NK-92 (cell line): ENCODE measurements around the gene TSHB.
"Not testable (repeated sequence)": the region's sequence is repeated elsewhere in the genome, so short reads cannot be mapped to it uniquely, and the experiment has no call there.

ENCODE experiments used
- DNase-seq: peaks from one replicate; lab custom pipeline; 2025; ENCODE audit not compliant: unreplicated experiment; lab: John Stamatoyannopoulos, UW

The TSHB gene

DNA sequence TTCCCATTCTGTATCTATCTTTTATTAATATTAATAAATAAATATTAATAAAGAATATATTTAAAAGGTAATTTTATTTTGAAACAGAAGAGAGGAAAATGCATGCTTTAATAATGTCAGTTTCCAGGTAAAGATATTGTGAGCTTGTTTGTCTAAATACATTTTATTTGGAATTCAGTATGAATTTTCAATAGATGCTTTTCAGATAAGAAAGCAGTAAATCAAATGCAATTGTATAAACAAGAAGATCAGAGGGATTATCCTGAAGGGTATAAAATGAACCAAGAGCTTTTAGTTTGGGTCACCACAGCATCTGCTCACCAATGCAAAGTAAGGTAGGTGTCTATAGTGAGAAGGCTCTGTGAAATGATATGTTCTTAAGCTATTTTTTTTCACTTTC lies at the start of gene TSHB:
Gene TSHB (plus strand): TSS at position 301 of the 400 bp plus-strand sequence. CDS start 3,537 bp downstream, outside the sequence.
- DNase-seq = no peak

DNA sequence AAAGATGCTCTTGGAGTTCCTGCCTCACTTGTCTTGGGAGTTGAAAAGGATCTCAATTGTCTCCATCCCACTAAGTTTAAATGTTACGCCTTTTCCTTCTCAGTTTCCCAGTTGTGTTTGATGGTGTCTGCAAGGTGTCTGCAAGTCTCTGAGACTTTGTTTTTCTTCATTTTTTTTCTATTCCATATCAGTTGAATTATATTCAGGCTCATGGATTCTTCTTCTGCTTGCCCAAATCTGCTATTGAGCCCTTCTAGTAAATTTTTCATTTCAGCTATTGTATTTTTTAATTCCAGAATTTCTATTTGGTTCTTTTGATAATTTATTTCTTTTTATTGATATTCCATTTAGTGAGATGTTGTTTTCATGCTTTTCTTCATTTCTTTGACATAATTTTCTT lies 47.4 kb upstream of the TSHB start:
- DNase-seq = no peak

DNA sequence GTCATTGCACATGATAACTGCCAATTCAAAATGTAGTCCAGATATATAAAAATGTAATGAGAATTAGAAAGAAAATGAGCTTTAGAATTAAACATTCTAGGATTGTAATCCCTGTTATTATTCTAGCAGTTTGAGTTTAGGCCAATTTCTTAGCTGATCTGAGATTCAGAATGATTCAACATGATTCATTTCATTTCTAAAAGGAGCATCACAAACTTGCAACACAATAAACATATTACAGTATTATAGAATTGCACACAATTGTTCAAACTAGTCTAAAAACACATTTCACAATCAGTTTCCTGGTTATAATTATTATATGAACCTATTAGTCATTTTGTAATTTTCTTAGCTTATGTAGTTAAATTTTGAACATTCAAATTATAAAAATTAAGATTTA lies 43.3 kb upstream of the TSHB start:
- DNase-seq = no peak

DNA sequence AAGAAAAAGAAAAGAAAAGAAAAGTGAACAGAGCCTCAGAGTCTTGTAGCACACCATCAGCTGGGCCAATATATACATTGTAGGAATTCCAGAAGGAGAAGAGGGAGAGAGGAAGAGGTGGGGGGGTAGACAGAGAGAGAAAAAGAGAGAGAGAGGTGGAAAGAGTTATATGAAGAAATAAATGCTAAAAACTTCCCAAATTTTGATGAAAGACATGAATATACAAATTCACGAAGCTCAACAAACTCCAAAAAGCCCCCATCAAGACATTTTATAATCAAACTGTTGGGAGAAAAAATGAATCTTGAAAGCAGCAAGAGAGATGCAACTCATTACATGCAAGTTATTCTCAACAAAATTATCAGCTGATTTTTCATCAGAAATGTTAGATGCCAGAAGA lies 41.5 kb upstream of the TSHB start:
- no peak for DNase-seq

DNA sequence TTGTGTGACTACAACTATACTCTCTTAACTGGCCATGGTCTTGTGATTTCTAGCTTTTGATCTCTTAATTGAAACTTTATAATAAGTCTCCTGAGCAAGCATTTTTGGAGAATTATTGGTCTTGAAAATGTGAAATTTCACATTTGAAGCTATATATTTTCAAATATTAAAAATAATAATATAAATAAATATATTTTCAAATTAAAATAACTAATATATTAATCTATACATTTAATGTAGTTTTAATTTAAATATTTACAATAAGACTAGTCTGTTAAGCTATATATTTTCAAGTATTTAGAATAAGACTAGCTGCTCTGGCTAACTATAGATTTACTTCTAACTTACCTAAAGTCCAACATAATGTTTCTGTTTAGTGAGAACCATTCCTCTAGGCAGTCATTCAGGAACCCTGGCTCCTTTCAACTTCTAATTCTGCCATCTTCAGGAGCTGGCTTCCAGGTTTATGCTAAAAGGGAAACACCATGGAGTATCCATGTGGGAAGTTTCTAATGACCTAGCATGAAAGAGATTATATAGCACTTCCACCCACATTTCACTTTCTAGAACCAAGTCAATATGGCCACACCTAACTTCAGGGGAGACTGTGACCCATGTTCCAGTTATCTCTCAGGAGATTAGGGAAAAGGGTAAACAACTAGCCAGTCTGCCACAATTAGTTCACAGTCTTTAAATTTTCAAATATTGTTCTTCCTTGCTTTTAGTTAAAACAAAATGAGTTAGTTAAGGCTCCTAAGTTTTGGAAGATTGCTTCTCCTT lies 31.9 kb upstream of the TSHB start:
- no peak for DNase-seq

DNA sequence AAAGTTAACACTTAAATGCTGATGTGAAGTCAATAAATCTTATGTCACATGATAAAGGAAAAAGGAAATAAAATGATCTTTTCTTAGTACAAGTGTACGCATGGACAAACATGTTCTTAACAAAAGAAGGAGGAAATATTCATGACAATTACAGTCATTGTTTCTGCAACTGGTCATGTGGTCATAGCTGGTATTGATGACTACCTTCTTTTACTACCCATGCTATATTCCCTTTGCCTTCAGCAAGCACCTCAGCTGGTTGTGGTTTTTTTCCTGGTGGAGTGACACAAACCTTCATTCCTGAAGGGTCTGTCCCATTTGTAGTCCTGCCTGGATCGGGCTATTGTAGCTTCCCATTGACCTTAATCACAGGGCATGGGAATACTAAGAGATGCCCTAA lies 23.4 kb upstream of the TSHB start:
- no peak for DNase-seq

DNA sequence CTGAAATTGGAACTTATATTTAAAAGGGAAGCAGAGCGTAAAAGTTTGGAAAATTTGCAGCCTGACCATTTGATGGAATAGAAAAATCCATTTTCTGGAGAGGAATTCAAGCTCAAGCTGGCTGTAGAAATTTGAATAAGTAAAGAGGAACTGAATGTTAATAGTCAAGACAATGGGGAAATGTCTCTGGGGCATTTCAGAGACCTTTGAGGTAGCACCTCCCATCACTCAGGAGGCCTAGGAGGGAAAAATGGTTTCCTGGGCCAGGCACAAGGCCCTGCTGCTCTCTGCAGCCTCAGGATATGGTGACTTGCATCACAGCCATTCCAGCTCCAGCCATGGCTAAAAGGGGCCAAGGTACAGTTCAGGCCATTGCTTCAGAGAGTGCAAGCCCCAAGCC lies 17.6 kb upstream of the TSHB start:
- DNase-seq = no peak

DNA sequence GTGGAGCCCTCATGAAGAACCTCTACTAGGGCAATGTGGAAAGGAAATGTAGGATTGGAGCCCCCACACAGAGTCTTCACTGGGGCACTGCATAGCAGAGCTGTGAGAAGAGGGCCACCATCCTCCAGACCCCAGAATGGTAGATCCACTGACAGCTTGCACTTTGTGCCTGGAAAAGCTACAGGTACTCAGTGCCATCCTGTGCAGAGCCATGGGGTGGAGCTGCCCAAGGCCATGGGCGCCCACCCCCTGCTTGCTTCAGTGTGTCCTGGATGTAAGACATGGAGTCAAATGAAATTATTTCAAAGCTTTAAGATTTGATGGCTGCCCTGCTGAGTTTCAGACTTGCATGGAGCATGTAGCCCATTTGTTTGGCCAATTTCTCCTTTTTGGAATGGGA lies 17.2 kb upstream of the TSHB start:
- DNase-seq = no peak

DNA sequence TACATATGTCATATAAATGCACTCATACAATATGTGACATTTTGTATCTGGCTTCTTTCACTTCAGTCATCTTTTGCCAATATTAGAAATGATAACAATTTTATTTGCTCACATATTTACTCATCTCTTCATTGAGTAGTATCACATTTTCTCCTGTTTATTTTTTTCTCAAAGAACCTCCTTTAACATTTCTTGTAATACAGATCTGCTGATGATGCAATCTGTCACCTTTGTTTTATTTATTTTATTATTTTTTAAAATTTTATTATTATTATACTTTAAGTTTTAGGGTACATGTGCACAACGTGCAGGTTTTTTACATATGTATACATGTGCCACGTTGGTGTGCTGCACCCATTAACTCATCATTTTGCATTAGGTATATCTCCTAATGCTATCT lies 15.8 kb upstream of the TSHB start:
- no peak for DNase-seq

DNA sequence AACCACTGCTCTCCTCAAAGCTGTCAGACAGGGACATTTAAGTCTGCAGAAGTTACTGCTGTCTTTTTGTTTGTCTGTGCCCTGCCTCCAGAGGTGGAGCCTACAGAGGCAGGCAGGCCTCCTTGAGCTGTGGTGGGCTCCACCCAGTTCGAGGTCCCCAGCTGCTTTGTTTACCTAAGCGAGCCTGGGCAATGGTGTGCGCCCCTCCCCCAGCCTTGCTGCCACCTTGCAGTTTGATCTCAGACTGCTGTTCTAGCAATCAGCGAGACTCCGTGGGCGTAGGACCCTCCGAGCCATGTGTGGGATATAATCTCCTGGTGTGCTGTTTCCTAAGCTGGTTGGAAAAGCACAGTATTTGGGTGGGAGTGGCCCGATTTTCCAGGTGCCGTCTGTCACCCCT lies 10.1 kb upstream of the TSHB start:
- DNase-seq = not testable (repeated sequence)

DNA sequence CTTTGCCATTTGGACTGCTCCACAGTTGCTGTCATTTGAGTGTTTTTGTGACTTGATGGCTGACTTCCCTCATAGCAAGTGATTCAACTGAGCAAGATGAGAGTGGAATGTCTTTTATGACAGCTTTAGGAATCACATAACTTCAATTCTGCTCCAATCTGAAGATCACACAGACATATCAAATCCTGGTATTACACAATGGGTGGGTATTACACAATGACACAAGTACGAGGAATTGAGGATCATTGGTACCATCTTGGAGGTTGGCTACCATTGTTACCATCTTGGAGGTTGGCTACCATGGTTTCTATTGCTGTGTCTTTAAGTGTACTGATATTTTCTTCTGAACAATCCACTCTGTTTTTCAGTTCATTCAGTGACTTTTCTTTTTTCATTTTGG lies 8.5 kb upstream of the TSHB start:
- DNase-seq = no peak

DNA sequence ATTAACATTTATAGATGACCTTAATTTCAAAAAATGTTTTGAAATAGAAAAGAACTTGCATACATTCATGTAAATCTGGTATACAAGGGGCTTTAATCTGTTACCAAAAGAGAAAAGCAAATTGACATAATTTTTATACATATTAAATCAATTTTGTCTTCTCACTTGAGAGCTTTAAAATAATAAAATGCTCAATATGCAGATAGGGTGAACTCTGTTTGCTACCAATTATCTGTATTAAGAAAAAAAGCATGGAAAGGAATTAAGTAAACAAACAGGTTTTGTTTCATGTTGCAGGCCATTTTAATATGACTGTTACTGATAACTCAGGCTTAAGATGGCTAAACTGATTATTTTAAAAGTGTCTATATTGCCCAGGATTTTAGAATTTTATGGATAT lies 6.0 kb upstream of the TSHB start:
- DNase-seq = no peak

DNA sequence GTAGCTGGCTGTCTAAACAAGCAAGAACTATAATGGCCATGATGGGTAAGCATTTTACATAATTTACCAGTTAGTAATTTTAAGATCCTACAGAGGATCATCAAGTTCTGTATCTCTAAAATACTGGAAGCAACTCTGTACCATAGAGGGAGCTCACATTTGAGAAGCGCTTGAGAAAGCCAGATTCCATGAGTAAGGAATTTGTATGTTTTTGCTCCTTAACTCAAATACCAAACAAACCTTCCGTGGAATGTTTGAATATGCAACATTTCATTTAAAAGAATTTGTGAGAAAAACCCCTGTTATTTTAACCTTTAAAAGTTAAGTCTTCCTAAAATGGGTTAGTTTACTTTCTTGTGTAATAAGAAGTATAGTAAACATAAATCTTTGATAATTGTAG lies 2.0 kb downstream of the TSHB start:
- no peak for DNase-seq

DNA sequence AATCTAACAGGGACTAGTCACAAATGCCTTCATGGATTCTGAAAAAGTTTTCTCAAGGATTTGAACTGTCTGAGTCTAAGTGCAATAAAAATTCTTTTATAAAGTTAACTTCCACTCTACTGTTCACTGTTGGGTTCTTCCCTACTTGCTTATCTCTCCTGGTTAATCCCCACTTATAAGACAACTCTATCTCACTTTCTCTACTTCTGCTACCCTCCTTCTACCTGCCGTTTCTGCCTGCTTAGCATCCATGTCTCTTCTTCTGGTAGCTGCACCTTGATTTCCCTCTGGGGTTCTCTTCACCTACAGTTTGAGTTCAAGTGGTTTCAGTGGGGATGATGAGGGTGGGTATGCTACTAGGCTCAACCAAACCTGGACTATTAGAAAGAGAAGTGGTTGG lies 6.0 kb downstream of the TSHB start:
- no peak for DNase-seq

DNA sequence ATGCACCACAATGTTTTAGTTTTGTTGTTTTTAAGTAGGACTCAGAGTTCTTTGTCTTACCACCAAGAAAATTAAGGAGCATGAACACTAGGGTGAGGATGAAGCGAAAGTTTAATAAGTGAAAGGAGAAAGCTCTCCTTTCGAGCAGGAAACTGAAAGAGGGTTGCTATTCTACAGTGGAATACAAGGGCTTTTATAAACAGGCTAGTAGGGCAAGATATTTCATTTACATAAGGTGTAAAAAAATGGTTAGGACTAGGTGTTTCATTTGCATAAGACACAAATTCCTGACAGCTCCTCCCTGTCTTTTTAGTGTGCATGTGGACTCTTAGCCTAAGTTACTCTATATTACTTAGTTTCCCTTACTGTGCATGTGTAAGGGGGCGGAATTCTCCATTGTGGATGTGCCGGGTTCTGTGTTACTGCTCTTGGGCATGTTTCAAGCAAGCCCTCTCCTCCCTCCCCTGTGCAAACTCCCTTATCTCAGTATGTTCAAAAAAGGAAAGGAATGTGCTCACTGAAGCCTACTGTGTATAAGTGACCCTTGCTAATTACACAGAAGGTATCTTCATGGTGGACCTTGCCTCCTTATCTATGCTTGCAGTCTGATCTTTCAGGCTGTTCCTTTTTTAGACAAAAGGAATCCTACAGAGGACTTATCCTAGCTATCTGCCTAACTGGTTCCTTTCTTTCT lies 7.3 kb downstream of the TSHB start:
- DNase-seq = no peak

DNA sequence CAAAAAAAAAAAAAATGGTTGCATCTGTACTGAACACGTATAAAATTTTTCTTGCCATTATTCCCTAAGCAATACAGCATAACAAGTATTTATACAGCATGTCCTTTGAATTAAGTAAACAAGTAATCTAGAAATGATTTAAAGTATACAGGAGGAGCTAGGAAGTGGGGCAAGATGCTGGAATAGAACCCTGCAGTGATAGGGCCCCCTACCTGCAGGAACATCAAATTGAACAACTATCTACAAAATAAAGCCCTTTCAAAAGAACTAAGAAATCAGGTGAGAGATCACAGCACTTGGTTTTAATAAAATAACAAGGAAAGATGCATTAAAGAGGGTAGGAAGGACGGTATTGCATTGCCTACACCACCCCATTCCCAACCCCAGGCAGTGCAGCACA lies 10.9 kb downstream of the TSHB start:
- no peak for DNase-seq

DNA sequence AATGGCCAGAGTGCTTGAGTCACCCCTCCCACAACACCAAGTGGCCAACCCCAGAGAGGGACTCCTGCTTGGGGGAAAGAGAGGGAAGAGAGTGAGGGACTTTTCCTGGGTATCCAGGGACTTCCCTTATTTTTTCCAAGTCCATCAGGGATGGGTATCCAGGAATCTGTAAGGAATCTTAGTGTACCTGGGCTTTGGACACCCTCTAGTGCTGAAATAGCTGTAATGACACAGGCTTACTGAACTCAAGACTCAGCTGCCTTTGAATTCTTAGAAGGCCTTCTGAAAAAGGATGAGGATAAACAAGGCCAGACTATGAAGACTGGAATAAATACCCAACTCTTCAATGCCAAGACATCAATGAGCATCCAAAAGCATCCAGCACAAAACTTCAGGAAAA lies 12.0 kb downstream of the TSHB start:
- DNase-seq = no peak

DNA sequence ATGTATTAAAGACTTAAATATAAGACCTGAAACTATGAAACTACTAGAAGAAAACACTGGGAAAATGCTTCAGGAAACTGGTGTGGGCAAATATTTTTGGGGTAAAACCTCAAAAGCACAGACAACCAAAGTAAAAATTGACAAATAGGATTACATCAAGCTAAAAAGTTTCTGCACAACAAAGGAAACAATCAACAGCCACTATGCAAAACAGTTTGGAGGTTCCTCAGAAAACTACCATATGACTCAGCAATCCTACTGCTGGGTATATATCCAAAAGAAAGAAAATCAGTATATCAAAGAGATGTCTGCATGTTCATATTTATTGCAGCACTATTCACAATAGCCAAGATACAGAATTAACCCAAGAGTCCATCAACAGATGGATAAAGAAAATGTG lies 17.1 kb downstream of the TSHB start:
- DNase-seq = no peak

DNA sequence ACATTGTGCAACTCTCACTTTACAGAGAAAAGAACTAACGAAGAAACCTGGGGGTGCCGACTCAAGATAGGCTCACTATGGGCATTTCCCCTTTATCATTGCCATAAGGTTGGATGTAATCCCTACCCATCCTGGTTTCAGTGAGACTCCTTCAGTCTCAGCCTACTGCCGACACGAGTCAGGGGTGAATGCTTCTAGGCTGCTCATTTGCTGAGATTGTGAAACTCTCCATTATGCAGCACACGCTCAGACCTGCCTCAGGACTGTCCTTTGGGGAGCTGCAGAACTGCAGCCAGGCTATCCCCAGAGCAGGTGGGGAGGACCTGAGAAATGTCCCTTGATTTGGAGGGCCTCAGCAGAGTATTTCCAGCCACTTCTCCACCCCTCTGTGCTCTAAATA lies 22.2 kb downstream of the TSHB start:
- no peak for DNase-seq

DNA sequence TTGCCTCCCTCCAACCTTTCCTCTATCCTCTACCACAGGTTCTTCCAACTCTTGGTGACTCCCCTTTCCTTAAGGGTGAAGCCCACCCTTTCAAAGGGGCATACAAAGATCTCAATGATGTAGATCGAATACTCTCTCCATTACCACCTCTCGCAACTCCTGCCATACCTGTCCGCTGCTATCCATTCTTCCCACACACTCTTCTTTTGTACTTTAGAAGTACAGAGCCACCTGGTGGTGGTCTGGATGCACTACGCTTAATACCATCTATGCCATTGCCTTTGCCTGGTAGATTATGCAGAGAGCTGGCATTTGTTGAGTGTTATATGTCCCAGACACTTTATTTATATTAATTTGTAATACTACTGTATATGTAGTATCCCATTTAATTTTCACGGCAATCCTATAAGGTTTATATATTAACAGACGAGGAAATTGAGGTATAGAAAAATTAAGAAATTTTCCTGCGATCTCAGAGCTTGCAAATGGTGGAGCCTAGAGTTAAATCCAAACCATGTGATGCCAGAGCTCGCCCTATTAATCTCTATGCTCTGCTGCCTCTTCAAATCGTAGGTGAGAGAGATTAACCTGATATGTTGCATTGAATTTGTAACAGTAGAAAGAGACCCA lies 22.9 kb downstream of the TSHB start:
- DNase-seq = no peak

DNA sequence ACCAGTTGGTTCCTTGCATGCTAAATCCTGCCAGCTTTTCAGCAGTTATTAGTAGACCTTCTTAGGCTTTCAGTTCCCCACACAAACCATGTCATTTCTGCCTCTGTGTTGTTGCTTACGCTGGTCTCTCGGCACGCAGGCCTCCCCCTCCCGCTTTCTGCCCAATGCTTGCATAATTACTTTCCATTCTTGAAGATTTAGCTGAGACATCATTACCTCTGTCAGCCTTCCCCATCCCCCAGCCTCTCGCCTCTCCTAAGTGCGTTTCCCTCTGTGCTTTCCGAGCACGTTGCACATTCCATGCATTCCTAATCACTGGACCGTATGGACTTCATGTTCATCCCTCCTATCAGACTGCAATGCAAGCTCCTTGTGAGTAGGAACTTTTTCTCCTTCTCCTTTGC lies 26.8 kb downstream of the TSHB start:
- no peak for DNase-seq

DNA sequence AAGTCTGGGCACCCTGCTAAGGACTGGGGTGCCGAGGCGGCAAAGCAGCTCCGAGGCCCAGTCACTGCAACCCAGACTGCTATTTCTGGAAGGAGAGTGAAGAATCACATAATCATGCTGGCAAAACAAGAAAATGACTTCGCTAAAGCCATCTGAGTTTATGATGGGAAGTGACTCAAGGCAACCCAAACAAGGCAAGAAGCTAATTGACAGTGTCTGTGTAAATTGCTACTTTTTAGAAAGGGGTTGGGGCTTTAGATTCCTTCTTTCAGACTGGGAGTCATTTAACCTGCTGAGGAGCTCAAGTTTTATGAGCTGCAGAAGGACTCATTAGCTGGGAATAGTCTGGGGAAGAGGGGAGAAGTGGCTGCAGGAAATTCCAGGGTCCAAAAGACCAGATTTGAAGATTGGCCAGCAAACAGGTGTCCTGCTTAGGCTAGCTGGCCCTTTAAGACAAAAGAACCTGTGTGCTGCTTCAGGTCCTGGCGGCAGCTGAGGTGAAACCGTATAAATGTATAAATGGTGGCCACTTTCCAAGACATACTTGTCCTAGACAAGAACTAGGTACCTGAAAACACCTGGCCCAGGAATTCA lies 28.1 kb downstream of the TSHB start:
- DNase-seq = no peak
